SU-DHL-6 (cell line): ENCODE results near the gene PLCB1.

Source experiments
- H2AFZ ChIP-seq: fragments of 200-600 bp; sonication (generic); 2 replicates; pipeline ENCODE4 v1.6.1; 2014; ENCODE audit warnings: low read depth, mild to moderate bottlenecking, moderate library complexity, mixed read lengths, antibody characterized with exemption, low read length; ENCODE audit not compliant: severe bottlenecking
- H3F3A ChIP-seq: fragments of 200-600 bp; shearing (Covaris generic); 2 replicates; pipeline ENCODE4 v1.6.0; 2016; ENCODE audit warnings: antibody characterized with exemption, mild to moderate bottlenecking; ENCODE audit not compliant: insufficient read depth
- H3K27ac ChIP-seq: fragments of 200-600 bp; sonication (generic); 2 replicates; pipeline ENCODE4 v1.5.1; 2016; ENCODE audit warnings: low read depth, mild to moderate bottlenecking, low read length, moderate library complexity, mixed read lengths
- H3K27me3 ChIP-seq: fragments of 200-600 bp; sonication (generic), shearing (Covaris generic); 2 replicates; pipeline ENCODE4 v1.6.0; 2014; ENCODE audit warnings: mild to moderate bottlenecking, low read length
- H3K36me3 ChIP-seq: fragments of 200-600 bp; sonication (generic); 2 replicates; pipeline ENCODE4 v1.6.1; 2014; ENCODE audit warnings: mild to moderate bottlenecking, low read length, mixed read lengths
- H3K4me2 ChIP-seq: fragments of 300-600, 200-600 bp; shearing (Covaris generic), sonication (generic); 2 replicates; pipeline ENCODE4 v1.6.0; 2014; ENCODE audit warnings: low read length, low read depth, mild to moderate bottlenecking; ENCODE audit not compliant: poor library complexity, severe bottlenecking
- H3K4me3 ChIP-seq: fragments of 200-600 bp; sonication (generic); 2 replicates; pipeline ENCODE4 v1.5.1; 2014; ENCODE audit warnings: antibody characterized with exemption, low read length, mild to moderate bottlenecking, mixed read lengths; ENCODE audit not compliant: insufficient read depth, poor library complexity, severe bottlenecking
- H3K79me2 ChIP-seq: fragments of 200-600 bp; sonication (generic); 2 replicates; pipeline ENCODE4 v1.6.1; 2014; ENCODE audit warnings: mild to moderate bottlenecking, low read length, moderate library complexity; ENCODE audit not compliant: insufficient read depth
- H3K9ac ChIP-seq: fragments of 200-600 bp; sonication (generic); 2 replicates; pipeline ENCODE4 v1.7.0; 2014; ENCODE audit warnings: mild to moderate bottlenecking, low read length
- H3K9me2 ChIP-seq: fragments of 200-600 bp; sonication (generic); replicated peaks from 2 replicates; pipeline ENCODE4 v1.6.1; 2014; ENCODE audit warnings: low read length; ENCODE audit not compliant: insufficient read depth
- H3K9me3 ChIP-seq: fragments of 200-600 bp; sonication (generic); 2 replicates; pipeline ENCODE4 v1.6.1; 2014; ENCODE audit warnings: low read length, mixed read lengths; ENCODE audit not compliant: insufficient read depth
- H4K20me1 ChIP-seq: fragments of 200-600 bp; sonication (generic); 2 replicates; pipeline ENCODE4 v1.6.1; 2014; ENCODE audit warnings: low read depth, mild to moderate bottlenecking, antibody characterized with exemption, low read length, moderate library complexity, mixed read lengths
- CTCF ChIP-seq: fragments of 200-600 bp; sonication (generic); IDR thresholded peaks from one replicate; pipeline ENCODE4 v1.5.1; 2017; ENCODE audit warnings: antibody characterized with exemption, mild to moderate bottlenecking, low read length, moderate library complexity; ENCODE audit not compliant: insufficient read depth, poor library complexity, severe bottlenecking
- EZH2phosphoT487 ChIP-seq: fragments of 200-600 bp; sonication (generic), shearing (Covaris generic); conservative IDR thresholded peaks from 2 replicates; pipeline ENCODE4 v1.6.1; 2018; ENCODE audit warnings: mild to moderate bottlenecking, antibody characterized with exemption, low read length, moderate library complexity, mixed read lengths

Gene PLCB1

GRCh38 chr20:8798505-8798904 lies 666.4 kb downstream of the PLCB1 start:
- Histone ChIP-seq H3K4me3 (no peak overlapping the region), H4K20me1 (no peaks in the 10 kb centered on the region), H3F3A (no peaks in the 10 kb centered on the region), H3K79me2 (no peaks in the 10 kb centered on the region), H3K4me2 (no peak overlapping the region), H3K9me2 (no peaks in the 10 kb centered on the region), H3K9ac (no peak overlapping the region), H2AFZ (no peak overlapping the region), H3K9me3 (no peaks in the 10 kb centered on the region), H3K27me3 (no peaks in the 10 kb centered on the region), H3K27ac (no peak overlapping the region), H3K36me3 (no peaks in the 10 kb centered on the region)
- TF ChIP-seq EZH2phosphoT487 (no peak), CTCF (no peak)

- Histone ChIP-seq H2AFZ (no peak overlapping the region), H3K36me3 (no peaks in the 10 kb centered on the region), H3F3A (no peaks in the 10 kb centered on the region), H3K4me3 (no peak overlapping the region), H3K4me2 (no peak overlapping the region), H3K79me2 (no peaks in the 10 kb centered on the region), H3K9ac (no peak overlapping the region), H4K20me1 (no peaks in the 10 kb centered on the region), H3K9me3 (no peaks in the 10 kb centered on the region), H3K9me2 (no peaks in the 10 kb centered on the region), H3K27ac (no peak overlapping the region), H3K27me3 (no peaks in the 10 kb centered on the region)
- TF ChIP-seq EZH2phosphoT487 (no peak), CTCF (no peak)
These were observed 668.0 kb downstream of the PLCB1 start for GRCh38 chr20:8800089-8800488.

GRCh38 chr20:8801686-8802085 lies 669.6 kb downstream of the PLCB1 start:
- H3K36me3 ChIP-seq: no peaks in the 10 kb centered on the region
- H3K4me2 ChIP-seq: no peak overlapping the region
- no peaks in the 10 kb centered on the region for H3F3A ChIP-seq
- H3K27me3 ChIP-seq: no peaks in the 10 kb centered on the region
- no peaks in the 10 kb centered on the region for H3K9me2 ChIP-seq
- TF ChIP-seq CTCF: no peak
- TF ChIP-seq EZH2phosphoT487: no peak
- H3K9ac ChIP-seq: no peak overlapping the region
- H3K9me3 ChIP-seq: no peaks in the 10 kb centered on the region
- no peak overlapping the region for H3K4me3 ChIP-seq
- no peak overlapping the region for H2AFZ ChIP-seq
- H4K20me1 ChIP-seq: no peaks in the 10 kb centered on the region
- no peak overlapping the region for H3K27ac ChIP-seq
- no peaks in the 10 kb centered on the region for H3K79me2 ChIP-seq

GRCh38 chr20:8803065-8803464 lies 671.0 kb downstream of the PLCB1 start:
- Histone ChIP-seq H3K4me3 (no peak overlapping the region), H3K9ac (no peak overlapping the region), H4K20me1 (no peaks in the 10 kb centered on the region), H3K36me3 (no peaks in the 10 kb centered on the region), H3F3A (no peaks in the 10 kb centered on the region), H3K79me2 (no peaks in the 10 kb centered on the region), H3K9me3 (no peaks in the 10 kb centered on the region), H2AFZ (no peak overlapping the region), H3K27ac (no peak overlapping the region), H3K27me3 (no peaks in the 10 kb centered on the region), H3K4me2 (no peak overlapping the region), H3K9me2 (no peaks in the 10 kb centered on the region)
- no peak for TF ChIP-seq EZH2phosphoT487
- TF ChIP-seq CTCF: no peak
